SK-N-SH treated with all-trans-retinoic acid at 6 μM for 48 hours (cell line): ENCODE data around the gene ADK.

ENCODE experiments used
- BACH2 ChIP-seq: fragments of 250-450 bp; sonication (Bioruptor Pico); IDR thresholded peaks from 2 replicates; pipeline ENCODE4 v1.9.0; 2021; ENCODE audit warnings: mild to moderate bottlenecking, borderline replicate concordance
- CSDC2 ChIP-seq: fragments of 250-450 bp; sonication (Bioruptor Pico); IDR thresholded peaks from 2 replicates; pipeline ENCODE4 v1.5.0; 2020; ENCODE audit warnings: mild to moderate bottlenecking, moderate library complexity
- GLIS3 ChIP-seq: fragments of 250-450 bp; sonication (Bioruptor Pico); IDR thresholded peaks from 2 replicates; pipeline ENCODE4 v1.5.0; 2020; ENCODE audit warnings: mild to moderate bottlenecking, moderate library complexity
- OSR1 ChIP-seq: fragments of 250-450 bp; sonication (Bioruptor Pico); IDR thresholded peaks from 2 replicates; pipeline ENCODE4 v1.8.0; 2022; ENCODE audit warnings: moderate library complexity, mild to moderate bottlenecking, inconsistent platforms
- PATZ1 ChIP-seq: fragments of 250-450 bp; sonication (Bioruptor Pico); IDR thresholded peaks from 2 replicates; pipeline ENCODE4 v1.8.0; 2020; ENCODE audit warnings: mild to moderate bottlenecking, moderate library complexity, borderline replicate concordance
- POU6F1 ChIP-seq: fragments of 250-450 bp; sonication (Bioruptor Pico); IDR thresholded peaks from 2 replicates; pipeline ENCODE4 v1.8.0; 2021; ENCODE audit warnings: low read depth, mild to moderate bottlenecking, moderate library complexity, borderline replicate concordance
- RARB ChIP-seq: fragments of 250-450 bp; sonication (Bioruptor Pico); IDR thresholded peaks from 2 replicates; pipeline ENCODE4 v1.8.0; 2021; ENCODE audit warnings: mild to moderate bottlenecking, moderate library complexity
- ZFP3 ChIP-seq: fragments of 250-450 bp; sonication (Bioruptor Pico); IDR thresholded peaks from 2 replicates; pipeline ENCODE4 v1.5.0; 2020; ENCODE audit warnings: mild to moderate bottlenecking, moderate library complexity
- ZFP30 ChIP-seq: fragments of 450-650 bp; formaldehyde crosslinking; IDR thresholded peaks from 2 replicates; pipeline ENCODE4 v1.5.0; 2022; ENCODE audit warnings: mild to moderate bottlenecking, moderate library complexity
- TF ChIP-seq, protein P1 (sequence below): fragments of 250-450 bp; sonication (Bioruptor Pico); IDR thresholded peaks from 2 replicates; pipeline ENCODE4 v1.5.1; 2020; ENCODE audit warnings: low read depth, mild to moderate bottlenecking, moderate library complexity

DNA sequence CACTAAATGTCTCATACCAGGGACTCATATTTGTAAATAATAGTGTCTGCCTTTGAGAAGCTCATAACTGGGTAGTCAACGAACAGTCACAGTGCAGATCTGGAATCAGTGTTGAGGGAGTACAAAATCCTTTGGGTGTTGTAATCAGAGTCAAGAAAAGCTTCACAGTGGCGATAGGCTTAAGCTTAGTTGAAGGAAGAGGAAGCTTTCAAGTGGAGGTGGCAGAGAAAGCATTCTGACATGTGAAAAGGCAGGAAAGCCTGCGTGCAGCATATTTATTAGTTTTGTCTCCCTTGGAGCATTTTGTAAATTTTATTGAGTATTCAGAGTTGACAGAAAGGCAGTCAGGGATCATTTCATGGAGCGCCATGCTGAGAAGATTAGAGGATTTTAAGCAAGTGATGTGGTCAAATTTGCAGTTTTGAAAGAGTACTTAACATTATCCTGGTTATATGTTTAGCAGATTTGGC, 104.9 kb downstream of the ADK start:
- TF ChIP-seq, protein P1, sequence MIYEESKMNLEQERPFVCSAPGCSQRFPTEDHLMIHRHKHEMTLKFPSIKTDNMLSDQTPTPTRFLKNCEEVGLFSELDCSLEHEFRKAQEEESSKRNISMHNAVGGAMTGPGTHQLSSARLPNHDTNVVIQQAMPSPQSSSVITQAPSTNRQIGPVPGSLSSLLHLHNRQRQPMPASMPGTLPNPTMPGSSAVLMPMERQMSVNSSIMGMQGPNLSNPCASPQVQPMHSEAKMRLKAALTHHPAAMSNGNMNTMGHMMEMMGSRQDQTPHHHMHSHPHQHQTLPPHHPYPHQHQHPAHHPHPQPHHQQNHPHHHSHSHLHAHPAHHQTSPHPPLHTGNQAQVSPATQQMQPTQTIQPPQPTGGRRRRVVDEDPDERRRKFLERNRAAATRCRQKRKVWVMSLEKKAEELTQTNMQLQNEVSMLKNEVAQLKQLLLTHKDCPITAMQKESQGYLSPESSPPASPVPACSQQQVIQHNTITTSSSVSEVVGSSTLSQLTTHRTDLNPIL (CRISPR knock-in tag) = no peak
- TF ChIP-seq RARB (CRISPR knock-in tag) = no peak
- no peak for TF ChIP-seq OSR1 (CRISPR knock-in tag)
- no peak for TF ChIP-seq PATZ1 (CRISPR knock-in tag)
- no peak for TF ChIP-seq BACH2 (CRISPR knock-in tag)
- TF ChIP-seq GLIS3 (CRISPR knock-in tag) = no peak
- TF ChIP-seq ZFP3 (CRISPR knock-in tag) = no peak
- no peak for TF ChIP-seq POU6F1 (CRISPR knock-in tag)
- TF ChIP-seq ZFP30 (CRISPR knock-in tag) = no peak
- TF ChIP-seq CSDC2 (CRISPR knock-in tag) = no peak
